C4-2B (cell line): ENCODE results near the gene ATAD2B.
"Not testable (repeated sequence)": the region's sequence is repeated elsewhere in the genome, so short reads cannot be mapped to it uniquely, and the experiment has no call there.

Experiments
- H3K27ac ChIP-seq: fragments of 450-650 bp; 2 replicates; pipeline ENCODE4 v1.5.1; 2017
- CTCF ChIP-seq: fragments of 450-650 bp; conservative IDR thresholded peaks from 2 replicates; pipeline ENCODE4 v1.5.1; 2017; ENCODE audit warnings: mild to moderate bottlenecking
- ZFX ChIP-seq: fragments of 450-650 bp; IDR thresholded peaks from 2 replicates; pipeline ENCODE4 v1.6.1; 2017

Gene ATAD2B

DNA sequence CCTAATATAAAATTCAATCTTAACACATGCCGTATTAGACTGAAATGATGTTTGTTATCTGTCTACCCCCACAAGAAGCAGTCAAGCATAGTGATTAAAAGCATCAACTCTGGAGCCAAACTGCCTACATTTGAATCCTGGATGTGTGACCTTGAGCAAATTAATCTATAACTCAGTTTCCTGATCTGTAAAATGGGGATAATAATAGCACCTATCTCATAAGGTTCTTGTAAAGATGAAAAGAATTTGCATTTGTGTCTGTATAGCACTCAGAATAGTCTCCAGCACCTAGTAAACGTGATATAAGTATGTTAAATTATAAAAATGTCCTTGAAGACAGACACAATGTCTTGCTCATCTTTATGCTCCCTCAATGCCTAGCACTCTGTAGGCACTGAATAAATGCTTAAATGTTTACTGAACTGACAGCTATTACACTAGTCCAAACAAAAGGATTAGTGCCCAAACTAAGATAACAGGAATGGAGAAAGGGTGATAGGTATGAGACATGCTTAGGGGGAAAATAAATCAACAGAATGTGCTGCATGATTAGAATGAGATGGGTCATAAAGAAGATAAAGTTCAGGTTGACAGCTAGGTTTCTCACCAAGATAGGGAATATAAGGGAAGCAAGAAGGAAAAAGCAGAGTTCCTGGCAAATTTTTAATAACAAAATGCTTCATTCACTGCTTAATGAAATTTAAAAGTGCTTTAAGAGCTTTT is 180.6 kb downstream of the ATAD2B start:
- H3K27ac ChIP-seq, result no peak overlapping the region
- TF ChIP-seq ZFX (no peak), CTCF (no peak)

DNA sequence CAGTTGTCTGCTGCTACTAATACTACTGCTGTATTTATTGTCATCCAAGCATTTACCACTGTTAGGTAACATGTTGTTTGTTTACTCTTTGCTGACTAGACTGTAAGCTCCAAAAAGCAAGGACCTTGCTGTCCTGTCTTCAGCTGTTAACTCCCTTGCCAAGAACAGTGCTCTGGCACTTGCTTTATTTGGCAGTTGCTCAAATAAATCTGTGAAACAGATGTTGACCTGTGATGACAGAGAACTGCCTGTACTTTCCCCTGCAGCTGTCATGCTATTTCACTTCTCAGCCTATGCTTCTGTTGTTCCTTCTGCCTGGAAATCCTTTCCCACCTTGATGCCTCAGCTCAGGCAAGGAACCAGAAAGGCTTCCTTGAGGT is 181.2 kb downstream of the ATAD2B start:
- no peak overlapping the region for H3K27ac ChIP-seq
- TF ChIP-seq ZFX (no peak), CTCF (no peak)

DNA sequence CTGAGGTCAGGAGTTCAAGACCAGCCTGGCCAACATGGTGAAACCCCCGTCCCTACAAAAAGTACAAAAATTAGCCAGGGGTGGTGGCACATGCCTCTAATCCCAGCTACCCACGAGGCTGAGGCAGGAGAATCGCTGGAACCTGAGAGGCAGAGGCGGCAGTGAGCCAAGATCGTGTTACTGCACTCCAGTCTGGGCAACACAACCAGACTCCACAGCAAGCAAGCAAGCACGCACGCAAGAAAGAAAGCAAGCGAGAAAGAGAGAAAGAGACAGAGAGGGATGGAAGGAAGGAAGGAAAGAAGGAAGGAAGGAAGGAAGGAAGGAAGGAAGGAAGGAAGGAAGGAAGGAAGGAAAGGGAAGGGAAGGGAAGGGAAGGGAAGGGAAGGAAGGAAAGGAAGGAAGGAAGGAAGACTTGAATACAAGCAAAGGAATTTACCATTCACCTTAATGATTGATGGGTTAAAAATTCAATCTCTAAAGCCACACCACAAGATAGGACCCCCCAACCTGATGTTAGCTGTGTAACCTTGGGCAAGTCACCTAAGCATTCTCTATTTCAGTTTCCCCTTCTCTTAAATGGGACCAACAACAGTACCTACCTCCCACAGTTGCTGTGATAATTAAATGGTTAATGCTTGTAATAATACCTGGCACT is 181.7 kb downstream of the ATAD2B start:
- H3K27ac ChIP-seq, result no peak overlapping the region
- TF ChIP-seq CTCF (no peak), ZFX (no peak)

DNA sequence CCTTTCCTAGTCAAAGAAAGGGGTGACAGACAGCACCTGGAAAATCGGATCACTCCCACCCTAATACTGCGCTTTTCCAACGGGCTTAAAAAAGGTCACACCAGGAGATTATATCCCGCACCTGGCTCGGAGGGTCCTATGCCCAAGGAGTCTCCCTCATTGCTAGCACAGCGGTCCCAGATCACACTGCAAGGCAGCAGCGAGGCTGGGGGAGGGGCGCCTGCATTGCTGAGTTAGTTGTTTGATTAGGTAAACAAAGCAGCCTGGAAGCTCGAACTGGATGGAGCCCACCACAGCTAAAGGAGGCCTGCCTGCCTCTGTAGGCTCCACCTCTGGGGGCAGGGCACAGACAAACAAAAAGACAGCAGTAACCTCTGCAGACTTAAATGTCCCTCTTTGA is 190.1 kb downstream of the ATAD2B start:
- not testable (repeated sequence) for H3K27ac ChIP-seq

- TF ChIP-seq CTCF (no peak), ZFX (no peak)
- H3K27ac ChIP-seq, result no peak overlapping the region
Observed at GRCh38 chr2:23734416-23734815, 192.5 kb downstream of the ATAD2B start.

DNA sequence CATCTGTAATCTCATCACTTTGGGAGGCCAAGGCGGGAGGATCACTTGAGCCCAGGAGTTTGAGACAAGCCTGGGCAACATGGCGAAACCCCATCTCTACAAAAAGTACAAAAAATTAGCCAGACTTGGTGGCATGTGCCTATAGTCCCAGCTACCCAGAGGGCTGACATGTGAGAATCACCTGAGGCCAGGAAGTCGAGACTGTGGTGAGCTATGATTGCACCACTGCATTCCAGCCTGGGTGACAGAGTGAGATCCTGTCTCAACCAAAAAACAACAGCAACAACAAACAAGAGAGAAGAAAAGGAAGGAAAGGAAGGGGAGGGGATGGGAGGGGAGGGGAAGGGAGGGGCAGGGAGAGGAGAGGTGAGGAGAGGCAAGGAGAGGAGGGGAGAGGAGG is 203.9 kb downstream of the ATAD2B start:
- not testable (repeated sequence) for H3K27ac ChIP-seq

- H3K27ac ChIP-seq, result no peak overlapping the region
- no peak for TF ChIP-seq ZFX
- no peak for TF ChIP-seq CTCF
Observed at GRCh38 chr2:23722255-23722654, 204.7 kb downstream of the ATAD2B start.

- H3K27ac ChIP-seq, result no peak overlapping the region; the same call in 1 of the 2 replicates
- no peak for TF ChIP-seq CTCF
- TF ChIP-seq ZFX, result no peak
Observed at GRCh38 chr2:23721454-23721826, 205.5 kb downstream of the ATAD2B start.
